Neutrophil (primary cell): ENCODE data around the gene GATA5.

Source experiments
- H3K27ac ChIP-seq: fragments of 200-600 bp; sonication (generic); 2 replicates; pipeline ENCODE4 v1.5.1; 2016; ENCODE audit warnings: mild to moderate bottlenecking, moderate library complexity
- H3K27me3 ChIP-seq: fragments of 200-600 bp; sonication (generic); 2 replicates; pipeline ENCODE4 v1.6.0; 2016; ENCODE audit warnings: mild to moderate bottlenecking
- H3K36me3 ChIP-seq: fragments of 200-600 bp; sonication (generic); 2 replicates; pipeline ENCODE4 v1.5.1; 2017
- H3K4me1 ChIP-seq, 2 experiments: fragments of 200-600 bp in 1 of 2; sonication (generic) in 1 of 2; 1 replicate in 1 of 2; 2 replicates in 1 of 2; pipeline versions ENCODE4 v1.5.1 to v1.6.1; 2013 to 2016; ENCODE audit warnings: low read depth in 1 of 2, low read length in 1 of 2, mild to moderate bottlenecking in 1 of 2, moderate library complexity in 1 of 2; ENCODE audit not compliant: control insufficient read depth in 1 of 2, insufficient read depth in 1 of 2
- H3K4me3 ChIP-seq, 2 experiments: fragments of 200-600 bp in 1 of 2; sonication (generic) in 1 of 2; 1 replicate in 1 of 2; 2 replicates in 1 of 2; pipeline ENCODE4 v1.5.1; 2013 to 2016; ENCODE audit warnings: low read depth in 1 of 2, low read length in 1 of 2, mild to moderate bottlenecking in 1 of 2, moderate library complexity in 1 of 2
- H3K9me3 ChIP-seq: fragments of 200-600 bp; sonication (generic); 2 replicates; pipeline ENCODE4 v1.5.1; 2016
- TF ChIP-seq, protein P1 (sequence below): fragments of 200-600 bp; sonication (generic); IDR thresholded peaks from 2 replicates; pipeline ENCODE4 v1.5.1; 2016; ENCODE audit warnings: antibody characterized with exemption

The GATA5 gene

GRCh38 chr20:62482146-62482809 lies 6.5 kb upstream of the GATA5 start:
- TF ChIP-seq, protein P1, sequence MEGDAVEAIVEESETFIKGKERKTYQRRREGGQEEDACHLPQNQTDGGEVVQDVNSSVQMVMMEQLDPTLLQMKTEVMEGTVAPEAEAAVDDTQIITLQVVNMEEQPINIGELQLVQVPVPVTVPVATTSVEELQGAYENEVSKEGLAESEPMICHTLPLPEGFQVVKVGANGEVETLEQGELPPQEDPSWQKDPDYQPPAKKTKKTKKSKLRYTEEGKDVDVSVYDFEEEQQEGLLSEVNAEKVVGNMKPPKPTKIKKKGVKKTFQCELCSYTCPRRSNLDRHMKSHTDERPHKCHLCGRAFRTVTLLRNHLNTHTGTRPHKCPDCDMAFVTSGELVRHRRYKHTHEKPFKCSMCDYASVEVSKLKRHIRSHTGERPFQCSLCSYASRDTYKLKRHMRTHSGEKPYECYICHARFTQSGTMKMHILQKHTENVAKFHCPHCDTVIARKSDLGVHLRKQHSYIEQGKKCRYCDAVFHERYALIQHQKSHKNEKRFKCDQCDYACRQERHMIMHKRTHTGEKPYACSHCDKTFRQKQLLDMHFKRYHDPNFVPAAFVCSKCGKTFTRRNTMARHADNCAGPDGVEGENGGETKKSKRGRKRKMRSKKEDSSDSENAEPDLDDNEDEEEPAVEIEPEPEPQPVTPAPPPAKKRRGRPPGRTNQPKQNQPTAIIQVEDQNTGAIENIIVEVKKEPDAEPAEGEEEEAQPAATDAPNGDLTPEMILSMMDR = no peak
- H3K9me3 ChIP-seq = no peaks in the 10 kb centered on the region
- no peaks in the 10 kb centered on the region for H3K4me1 ChIP-seq
- H3K27me3 ChIP-seq = peaks cover 100% of the 10 kb centered on the region
- H3K27ac ChIP-seq = no peak overlapping the region
- H3K36me3 ChIP-seq = no peaks in the 10 kb centered on the region
- no peak overlapping the region for H3K4me3 ChIP-seq

DNA sequence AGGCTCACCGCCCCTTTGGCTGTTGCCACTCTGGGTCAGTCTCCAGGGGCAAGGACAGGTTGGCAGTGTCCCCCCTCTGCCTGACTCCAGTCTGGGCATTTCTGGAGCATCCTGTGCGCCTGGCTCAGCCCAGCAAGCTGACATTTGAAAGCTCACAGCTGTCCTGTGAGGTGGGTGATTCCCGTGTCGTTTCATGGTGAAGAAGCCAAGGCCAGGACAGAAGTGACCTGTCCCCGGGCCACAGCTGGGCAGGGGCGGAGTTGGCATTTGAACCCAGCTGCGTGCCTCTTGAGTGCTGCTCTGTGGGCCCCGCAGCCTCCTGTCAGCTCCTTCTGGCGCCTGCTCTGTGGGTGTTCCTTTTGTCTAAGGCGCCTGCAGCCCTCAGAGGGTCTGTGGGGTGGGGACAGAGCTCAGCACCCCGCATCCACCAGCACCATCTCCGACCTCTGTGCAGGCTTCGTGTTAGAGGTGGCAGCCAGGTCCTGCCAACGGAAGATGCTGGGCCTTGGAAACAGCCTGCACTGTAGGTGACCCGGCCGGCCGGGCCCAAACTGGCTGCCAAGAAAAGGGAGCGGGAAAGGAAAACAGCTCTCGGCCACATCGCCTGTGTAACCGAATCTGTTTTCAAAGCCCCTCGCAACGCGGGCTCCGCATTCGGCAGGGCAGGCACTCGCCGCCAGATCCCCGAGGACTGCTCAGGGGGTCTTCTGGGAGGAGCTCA lies 5.8 kb upstream of the GATA5 start:
- Histone ChIP-seq H3K27me3 (peaks cover 100% of the 10 kb centered on the region), H3K4me1 (no peaks in the 10 kb centered on the region), H3K36me3 (no peaks in the 10 kb centered on the region), H3K9me3 (no peaks in the 10 kb centered on the region), H3K4me3 (no peak overlapping the region), H3K27ac (no peak overlapping the region)
- TF ChIP-seq, protein P1 = no peak

- H3K27ac ChIP-seq = no peak overlapping the region
- peaks cover 0 to 4% of the 10 kb centered on the region in 2 experiments for H3K4me1 ChIP-seq
- no peaks in the 10 kb centered on the region for H3K9me3 ChIP-seq
- no peak overlapping the region for H3K4me3 ChIP-seq
- TF ChIP-seq, protein P1 = no peak
- H3K27me3 ChIP-seq = peaks cover 100% of the 10 kb centered on the region
- H3K36me3 ChIP-seq = no peaks in the 10 kb centered on the region
These were observed 4.5 kb upstream of the GATA5 start for GRCh38 chr20:62480318-62480717.

- no peaks in the 10 kb centered on the region for H3K36me3 ChIP-seq
- no peaks in the 10 kb centered on the region for H3K9me3 ChIP-seq
- no peak overlapping the region for H3K4me3 ChIP-seq
- H3K4me1 ChIP-seq = peaks cover 0 to 4% of the 10 kb centered on the region in 2 experiments
- TF ChIP-seq, protein P1 = no peak
- peaks cover 100% of the 10 kb centered on the region for H3K27me3 ChIP-seq
- H3K27ac ChIP-seq = no peak overlapping the region
These were observed 3.9 kb upstream of the GATA5 start for GRCh38 chr20:62479656-62480055.

GRCh38 chr20:62479156-62479555 lies 3.4 kb upstream of the GATA5 start:
- Histone ChIP-seq H3K9me3 (no peaks in the 10 kb centered on the region), H3K27ac (no peak overlapping the region), H3K36me3 (no peaks in the 10 kb centered on the region), H3K4me1 (peaks cover 0 to 4% of the 10 kb centered on the region in 2 experiments), H3K4me3 (no peak overlapping the region), H3K27me3 (peaks cover 100% of the 10 kb centered on the region)
- TF ChIP-seq, protein P1 = no peak
